Measurements from ENCODE around the gene MRPL14. TPM values are rescaled to one million over a fixed set of nuclear protein-coding genes. Genes with fewer than 3 reads are reported as not detected.

MRPL14 gene
- total RNA-seq, 2 experiments from 2014 or later = 10.4 to 11.5 TPM

GRCh38 chr6:44166116-44166515, 38.9 kb upstream of the MRPL14 start:
- intact Hi-C loops (cut with DNase I, micrococcal nuclease) = no loop called here
- Mint-ChIP-seq H3K9me3 (no peaks in the 10 kb centered on the region), H3K4me3 (no peak overlapping the region), H3K27me3 (no peaks in the 10 kb centered on the region), H3K27ac (no peak overlapping the region), H3K36me3 (ENCODE audit: low read depth) (no peaks in the 10 kb centered on the region), H3K4me1 (ENCODE audit: low read depth) (no peaks in the 10 kb centered on the region)
- H3K27me3 ChIP-seq (ENCODE audit: control insufficient read depth in 1 of 2, insufficient read depth in 2 of 2, low read length in 2 of 2) = peaks cover 7 to 9% of the 10 kb centered on the region in 2 experiments
- CTCF ChIA-PET = no interaction called here
- no peaks in the 10 kb centered on the region for H3K36me3 ChIP-seq (ENCODE audit: insufficient read depth, low read length)
- ATAC-seq (ENCODE audit: poor library complexity) (no peak), DNase-seq (no peak)
- H3K4me1 ChIP-seq (ENCODE audit: insufficient read depth, low read length) = no peaks in the 10 kb centered on the region
- no peak overlapping the region for H3K27ac ChIP-seq (ENCODE audit: low read depth in 1 of 2, low read length in 2 of 2)
- TF ChIP-seq, protein P1, sequence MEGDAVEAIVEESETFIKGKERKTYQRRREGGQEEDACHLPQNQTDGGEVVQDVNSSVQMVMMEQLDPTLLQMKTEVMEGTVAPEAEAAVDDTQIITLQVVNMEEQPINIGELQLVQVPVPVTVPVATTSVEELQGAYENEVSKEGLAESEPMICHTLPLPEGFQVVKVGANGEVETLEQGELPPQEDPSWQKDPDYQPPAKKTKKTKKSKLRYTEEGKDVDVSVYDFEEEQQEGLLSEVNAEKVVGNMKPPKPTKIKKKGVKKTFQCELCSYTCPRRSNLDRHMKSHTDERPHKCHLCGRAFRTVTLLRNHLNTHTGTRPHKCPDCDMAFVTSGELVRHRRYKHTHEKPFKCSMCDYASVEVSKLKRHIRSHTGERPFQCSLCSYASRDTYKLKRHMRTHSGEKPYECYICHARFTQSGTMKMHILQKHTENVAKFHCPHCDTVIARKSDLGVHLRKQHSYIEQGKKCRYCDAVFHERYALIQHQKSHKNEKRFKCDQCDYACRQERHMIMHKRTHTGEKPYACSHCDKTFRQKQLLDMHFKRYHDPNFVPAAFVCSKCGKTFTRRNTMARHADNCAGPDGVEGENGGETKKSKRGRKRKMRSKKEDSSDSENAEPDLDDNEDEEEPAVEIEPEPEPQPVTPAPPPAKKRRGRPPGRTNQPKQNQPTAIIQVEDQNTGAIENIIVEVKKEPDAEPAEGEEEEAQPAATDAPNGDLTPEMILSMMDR (IDR thresholded peaks at IDR 0.05) = no peak
- H3K9me3 ChIP-seq (ENCODE audit: control insufficient read depth in 1 of 2, insufficient read depth in 1 of 2, low read length in 2 of 2) = no peaks in the 10 kb centered on the region
- no peak overlapping the region for H3K4me3 ChIP-seq (ENCODE audit: low read length)
- POLR2A ChIA-PET = no interaction called here

GRCh38 chr6:44162876-44163625, 35.8 kb upstream of the MRPL14 start:
- TF ChIP-seq, protein P1 (IDR thresholded peaks at IDR 0.05) = no peak
- ChIA-PET POLR2A (no interaction called here), CTCF (no interaction called here)
- H3K4me3 ChIP-seq (ENCODE audit: low read length) = no peak overlapping the region
- H3K9me3 ChIP-seq (ENCODE audit: control insufficient read depth in 1 of 2, insufficient read depth in 1 of 2, low read length in 2 of 2) = no peaks in the 10 kb centered on the region
- DNase-seq (no peak), ATAC-seq (ENCODE audit: poor library complexity) (no peak)
- intact Hi-C loops (cut with DNase I, micrococcal nuclease) = no loop called here
- Mint-ChIP-seq H3K27me3 (no peaks in the 10 kb centered on the region), H3K27ac (no peak overlapping the region), H3K36me3 (ENCODE audit: low read depth) (no peaks in the 10 kb centered on the region), H3K4me1 (ENCODE audit: low read depth) (no peaks in the 10 kb centered on the region), H3K9me3 (no peaks in the 10 kb centered on the region), H3K4me3 (no peak overlapping the region)
- H3K4me1 ChIP-seq (ENCODE audit: insufficient read depth, low read length) = no peaks in the 10 kb centered on the region
- peaks cover 0 to 4% of the 10 kb centered on the region in 2 experiments for H3K27me3 ChIP-seq (ENCODE audit: control insufficient read depth in 1 of 2, insufficient read depth in 2 of 2, low read length in 2 of 2)
- no peak overlapping the region for H3K27ac ChIP-seq (ENCODE audit: low read depth in 1 of 2, low read length in 2 of 2)
- no peaks in the 10 kb centered on the region for H3K36me3 ChIP-seq (ENCODE audit: insufficient read depth, low read length)

DNA sequence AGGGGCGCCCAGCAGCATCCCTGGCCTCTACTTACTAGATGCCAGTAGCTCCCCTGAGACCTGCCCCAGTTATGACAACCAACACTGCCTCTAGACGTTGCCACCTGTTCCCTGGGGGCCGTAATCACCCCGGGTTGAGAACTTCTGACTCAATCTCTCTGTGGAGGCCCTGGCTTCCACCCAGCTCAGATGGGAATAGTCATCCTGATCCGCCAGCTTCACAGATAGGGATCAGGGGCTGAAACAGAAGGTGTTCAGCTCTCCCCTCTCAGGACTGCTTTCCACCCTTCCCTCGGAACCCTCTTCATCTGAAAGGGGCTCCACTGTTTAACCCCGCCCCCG, 34.7 kb upstream of the MRPL14 start:
- H3K36me3 ChIP-seq (ENCODE audit: insufficient read depth, low read length) = no peaks in the 10 kb centered on the region
- ATAC-seq (ENCODE audit: poor library complexity) (no peak), DNase-seq (no peak)
- no peaks in the 10 kb centered on the region for H3K9me3 ChIP-seq (ENCODE audit: control insufficient read depth in 1 of 2, insufficient read depth in 1 of 2, low read length in 2 of 2)
- H3K4me3 Mint-ChIP-seq = no peak overlapping the region
- no peak overlapping the region for H3K27ac ChIP-seq (ENCODE audit: low read depth in 1 of 2, low read length in 2 of 2)
- H3K27me3 Mint-ChIP-seq = no peaks in the 10 kb centered on the region
- H3K27me3 ChIP-seq (ENCODE audit: control insufficient read depth in 1 of 2, insufficient read depth in 2 of 2, low read length in 2 of 2) = peaks cover 0 to 4% of the 10 kb centered on the region in 2 experiments
- TF ChIP-seq, protein P1 (IDR thresholded peaks at IDR 0.05) = no peak
- no peaks in the 10 kb centered on the region for H3K36me3 Mint-ChIP-seq (ENCODE audit: low read depth)
- no peaks in the 10 kb centered on the region for H3K4me1 ChIP-seq (ENCODE audit: insufficient read depth, low read length)
- ChIA-PET CTCF (no interaction called here), POLR2A (no interaction called here)
- H3K9me3 Mint-ChIP-seq = no peaks in the 10 kb centered on the region
- no peak overlapping the region for H3K27ac Mint-ChIP-seq
- H3K4me1 Mint-ChIP-seq (ENCODE audit: low read depth) = no peaks in the 10 kb centered on the region
- intact Hi-C loops (cut with DNase I, micrococcal nuclease) = no loop called here
- no peak overlapping the region for H3K4me3 ChIP-seq (ENCODE audit: low read length)
